SKM-1 treated with dmso at 0.1 percent for 144 hours (cell line): Measurements from ENCODE around the gene OR8B8.
A peak's percentile ranks its signal among the peaks of the same experiment; 100 is the strongest.
"Not testable (repeated sequence)": the region's sequence is repeated elsewhere in the genome, so short reads cannot be mapped to it uniquely, and the experiment has no call there.

Experiments used
- DNase-seq: peaks from one replicate; lab custom pipeline; 2025; ENCODE audit not compliant: unreplicated experiment; lab: John Stamatoyannopoulos, UW

Gene OR8B8

GRCh38 chr11:124442442-124442841, 3.1 kb downstream of the OR8B8 start:
- no peak for DNase-seq

- DNase-seq, result no peak
Observed at GRCh38 chr11:124441519-124441918, 4.0 kb downstream of the OR8B8 start.

DNA sequence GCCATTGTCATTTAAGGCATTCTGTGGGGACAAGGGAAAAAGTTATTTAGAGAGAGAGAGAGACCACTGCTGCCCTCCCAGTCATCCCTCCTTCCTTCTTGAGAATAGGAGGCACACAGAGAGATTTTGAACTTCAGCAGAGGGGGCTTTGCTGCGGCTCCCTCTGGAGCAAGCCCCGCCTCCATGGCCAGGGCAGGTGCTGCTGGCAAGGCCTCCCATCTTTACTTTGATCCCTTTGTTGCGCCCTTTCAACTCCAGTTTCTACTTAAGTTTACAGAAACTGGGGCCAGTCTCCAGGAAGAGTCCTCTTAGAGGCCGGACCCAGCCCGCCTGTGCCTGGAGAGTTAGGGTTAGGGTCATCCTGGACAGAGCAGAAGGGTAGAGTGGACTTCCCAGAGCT, 4.4 kb downstream of the OR8B8 start:
- DNase-seq, result no peak

- no peak for DNase-seq
Observed at GRCh38 chr11:124440608-124441007, 4.9 kb downstream of the OR8B8 start.

GRCh38 chr11:124434699-124435098, 10.8 kb downstream of the OR8B8 start:
- no peak for DNase-seq

- DNase-seq, result no peak
Observed at GRCh38 chr11:124429599-124429998, 15.9 kb downstream of the OR8B8 start.

DNA sequence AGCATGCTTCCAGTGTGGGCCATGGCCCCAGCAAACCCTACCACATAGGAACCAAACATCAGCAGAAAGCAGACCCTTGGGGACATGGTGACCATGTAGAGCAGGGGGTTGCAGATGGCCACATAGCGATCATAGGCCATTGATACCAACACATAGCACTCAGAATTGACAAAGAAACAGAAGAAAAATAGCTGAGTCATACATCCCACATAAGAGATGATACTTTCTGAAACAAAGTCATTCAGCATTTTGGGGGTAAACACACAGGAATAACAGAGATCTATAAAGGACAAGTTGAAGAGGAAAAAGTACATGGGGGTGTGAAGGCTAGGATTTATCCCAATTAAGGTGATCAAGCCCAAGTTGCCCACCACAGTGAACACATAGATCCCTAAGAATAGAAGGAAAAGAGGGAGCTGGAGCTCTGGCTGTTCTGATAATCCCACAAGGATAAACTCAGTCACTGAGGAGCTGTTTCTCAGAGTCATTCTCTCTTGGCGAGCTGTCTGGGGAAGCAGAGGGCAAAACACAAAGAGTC, 21.0 kb downstream of the OR8B8 start, which contains the start of gene OR8B4:
OR8B4 (minus strand) TSS at position 488 of the 538 bp plus-strand sequence; CDS start at position 488, 0 bp downstream.
- DNase-seq, result no peak

- DNase-seq, result no peak
Observed at GRCh38 chr11:124421043-124421442, 24.5 kb downstream of the OR8B8 start.

- DNase-seq, result peak; percentile 20
Observed at GRCh38 chr11:124415356-124415923, 30.1 kb downstream of the OR8B8 start.

DNA sequence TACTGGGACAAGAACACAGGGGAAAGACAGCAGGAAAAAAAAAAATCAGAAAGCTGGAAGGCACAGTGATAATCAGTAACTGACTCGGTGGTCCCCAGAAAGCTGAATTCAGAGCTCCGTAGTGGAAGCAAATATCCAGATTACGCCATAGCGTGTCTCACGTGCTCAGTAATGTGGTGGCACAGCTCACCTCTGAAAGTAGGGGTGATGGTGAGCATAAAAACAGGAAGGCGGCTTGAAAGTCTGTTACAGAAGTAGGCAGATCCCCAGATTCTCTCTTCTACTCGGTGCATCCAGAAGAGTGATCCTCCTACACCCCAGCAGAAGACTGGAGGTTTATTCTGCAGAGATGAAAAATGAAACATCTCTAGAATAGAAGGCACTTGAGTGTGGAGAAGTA, 35.6 kb downstream of the OR8B8 start:
- DNase-seq, result no peak

DNA sequence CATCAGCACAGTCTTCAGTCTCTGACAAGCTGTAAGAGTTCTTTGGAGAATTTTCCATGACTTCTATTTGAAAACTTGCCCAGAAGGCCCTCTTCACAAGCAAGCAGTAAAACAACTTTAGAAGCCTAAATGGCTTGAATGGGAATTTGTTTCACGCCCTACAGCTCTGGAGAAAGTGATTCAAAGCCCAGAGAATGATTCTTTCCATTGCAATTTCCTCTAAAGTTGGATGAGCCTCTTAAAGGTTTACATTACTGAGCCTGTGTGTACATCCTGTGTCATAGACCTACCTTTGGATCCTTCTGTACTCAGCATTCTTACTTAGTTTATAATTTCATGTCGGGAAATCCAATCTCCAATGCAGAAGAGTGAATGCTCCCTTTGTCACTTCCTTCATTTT, 39.9 kb downstream of the OR8B8 start:
- no peak for DNase-seq

GRCh38 chr11:124403186-124403585, 42.3 kb downstream of the OR8B8 start:
- not testable (repeated sequence) for DNase-seq

- DNase-seq, result peak; percentile 35
Observed at GRCh38 chr11:124402326-124402922, 43.1 kb downstream of the OR8B8 start.

- DNase-seq, result no peak
Observed at GRCh38 chr11:124398924-124399323, 46.6 kb downstream of the OR8B8 start, which contains the start of gene OR8B3. TSS of gene OR8B3 (minus strand) at chr11:124399024. CDS start at chr11:124397351, 1,673 bp downstream.

DNA sequence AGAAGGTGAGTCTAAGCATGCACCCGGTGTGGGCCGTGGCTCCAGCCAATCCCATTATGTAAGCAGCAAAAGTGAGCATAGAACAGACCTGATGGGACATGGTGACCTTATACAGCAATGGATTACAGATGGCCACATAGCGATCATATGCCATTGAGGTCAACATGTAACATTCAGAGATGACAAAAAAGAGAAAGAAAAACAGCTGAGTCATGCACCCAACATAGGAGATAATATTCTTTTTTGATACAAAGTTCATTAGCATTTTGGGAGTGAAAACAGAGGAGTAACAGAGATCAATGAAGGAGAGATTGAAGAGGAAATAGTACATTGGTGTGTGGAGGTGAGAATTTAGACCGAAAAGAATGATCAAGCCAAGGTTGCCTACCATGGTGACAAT, 48.6 kb downstream of the OR8B8 start:
- DNase-seq, result not testable (repeated sequence)

GRCh38 chr11:124394408-124394807, 51.1 kb downstream of the OR8B8 start:
- DNase-seq, result no peak
